ES-I3 (cell line): ENCODE measurements around the gene HMGB2.

ENCODE experiments used
- H3K36me3 ChIP-seq: 2 replicates; pipeline ENCODE4 v1.6.1; 2013; ENCODE audit warnings: mild to moderate bottlenecking, low read length, control low read depth, moderate library complexity; ENCODE audit not compliant: insufficient read depth
- H3K4me1 ChIP-seq: 2 replicates; pipeline ENCODE4 v1.6.1; 2013; ENCODE audit warnings: mild to moderate bottlenecking, control low read depth, low read length; ENCODE audit not compliant: insufficient read depth
- H3K9ac ChIP-seq: 2 replicates; pipeline ENCODE4 v1.6.1; 2013; ENCODE audit warnings: low read depth, mild to moderate bottlenecking, low read length, moderate library complexity
- H3K9me3 ChIP-seq: 2 replicates; pipeline ENCODE4 v1.6.1; 2013; ENCODE audit warnings: mild to moderate bottlenecking, low read length, moderate library complexity; ENCODE audit not compliant: control insufficient read depth, insufficient read depth

HMGB2 gene

GRCh38 chr4:173288698-173289352 is 45.3 kb downstream of the HMGB2 start:
- H3K4me1 ChIP-seq, result no peaks in the 10 kb centered on the region
- H3K9ac ChIP-seq, result no peak overlapping the region
- H3K36me3 ChIP-seq, result no peaks in the 10 kb centered on the region
- H3K9me3 ChIP-seq, result peaks cover 21% of the 10 kb centered on the region

GRCh38 chr4:173288296-173288695 is 45.9 kb downstream of the HMGB2 start:
- Histone ChIP-seq H3K36me3 (no peaks in the 10 kb centered on the region), H3K9me3 (peaks cover 25% of the 10 kb centered on the region), H3K9ac (no peak overlapping the region), H3K4me1 (no peaks in the 10 kb centered on the region)

GRCh38 chr4:173287486-173287885 is 46.7 kb downstream of the HMGB2 start:
- no peaks in the 10 kb centered on the region for H3K4me1 ChIP-seq
- no peak overlapping the region for H3K9ac ChIP-seq
- H3K36me3 ChIP-seq, result no peaks in the 10 kb centered on the region
- H3K9me3 ChIP-seq, result peaks cover 25% of the 10 kb centered on the region

- Histone ChIP-seq H3K4me1 (no peaks in the 10 kb centered on the region), H3K9me3 (peaks cover 25% of the 10 kb centered on the region), H3K36me3 (no peaks in the 10 kb centered on the region), H3K9ac (no peak overlapping the region)
Measured at GRCh38 chr4:173284463-173284862, 49.7 kb downstream of the HMGB2 start.

GRCh38 chr4:173282626-173283025 is 51.5 kb downstream of the HMGB2 start:
- no peaks in the 10 kb centered on the region for H3K4me1 ChIP-seq
- H3K36me3 ChIP-seq, result no peaks in the 10 kb centered on the region
- no peak overlapping the region for H3K9ac ChIP-seq
- peaks cover 25% of the 10 kb centered on the region for H3K9me3 ChIP-seq

- Histone ChIP-seq H3K4me1 (no peaks in the 10 kb centered on the region), H3K36me3 (no peaks in the 10 kb centered on the region), H3K9me3 (peaks cover 23% of the 10 kb centered on the region), H3K9ac (no peak overlapping the region)
Measured at GRCh38 chr4:173282256-173282562, 51.9 kb downstream of the HMGB2 start.

- H3K36me3 ChIP-seq, result no peaks in the 10 kb centered on the region
- no peak overlapping the region for H3K9ac ChIP-seq
- peaks cover 18% of the 10 kb centered on the region for H3K9me3 ChIP-seq
- no peaks in the 10 kb centered on the region for H3K4me1 ChIP-seq
Measured at GRCh38 chr4:173281406-173282255, 52.5 kb downstream of the HMGB2 start.
